Glutamatergic neuron (in vitro differentiated cells): ENCODE results near the gene ADCY4. TPM values are rescaled to one million over a fixed set of nuclear protein-coding genes. Genes with fewer than 3 reads are reported as not detected.
A peak's percentile ranks its signal among the peaks of the same experiment; 100 is the strongest.

ENCODE experiments used
- DNase-seq: peaks from one replicate; pipeline ENCODE4 v3.0.0; 2022
- H3K27ac Mint-ChIP-seq: one replicate; pipeline ENCODE4 v1.8.0; 2020; ENCODE audit warnings: mild to moderate bottlenecking, mixed read lengths, inconsistent platforms; ENCODE audit not compliant: unreplicated experiment
- H3K27me3 Mint-ChIP-seq: one replicate; pipeline ENCODE4 v1.8.0; 2020; ENCODE audit warnings: mild to moderate bottlenecking, moderate library complexity, mixed read lengths, inconsistent platforms; ENCODE audit not compliant: unreplicated experiment
- H3K36me3 Mint-ChIP-seq: one replicate; pipeline ENCODE4 v1.8.0; 2020; ENCODE audit warnings: mild to moderate bottlenecking, mixed read lengths, inconsistent platforms; ENCODE audit not compliant: unreplicated experiment
- H3K4me1 Mint-ChIP-seq: one replicate; pipeline ENCODE4 v1.8.0; 2020; ENCODE audit warnings: mild to moderate bottlenecking, low read depth, mixed read lengths, inconsistent platforms; ENCODE audit not compliant: unreplicated experiment
- H3K4me3 Mint-ChIP-seq: one replicate; pipeline ENCODE4 v1.8.0; 2020; ENCODE audit warnings: mild to moderate bottlenecking, mixed read lengths, inconsistent platforms; ENCODE audit not compliant: unreplicated experiment
- H3K9me3 Mint-ChIP-seq: one replicate; pipeline ENCODE4 v1.8.0; 2020; ENCODE audit warnings: mild to moderate bottlenecking, moderate library complexity, mixed read lengths, inconsistent platforms; ENCODE audit not compliant: unreplicated experiment
- CTCF ChIP-seq: fragments of 200-600 bp; sonication (generic); IDR thresholded peaks from one replicate; pipeline ENCODE4 v1.5.0; 2021; ENCODE audit not compliant: partially characterized antibody, unreplicated experiment
- total RNA-seq: library from RNA; stranded (reverse); fragmentation: NEBNext Ultra II Directional; extraction: Animal tissue kit (Norgen Biotek cat#: 25700); gene quantifications from one replicate; pipeline ENCODE4 v1.2.1, GENCODE V29; 2021; ENCODE audit not compliant: unreplicated experiment

The ADCY4 gene
- total RNA-seq, 1 donor from 2014 or later, result not detected

- Mint-ChIP-seq H3K36me3 (no peaks in the 10 kb centered on the region), H3K4me3 (no peak overlapping the region), H3K9me3 (peaks cover 8% of the 10 kb centered on the region), H3K27me3 (peaks cover 4% of the 10 kb centered on the region), H3K27ac (no peak overlapping the region), H3K4me1 (peaks cover 7% of the 10 kb centered on the region)
- DNase-seq, result peak; percentile 24
- TF ChIP-seq CTCF, result no peak
These were observed 35.2 kb upstream of the ADCY4 start for GRCh38 chr14:24369907-24370687.

DNA sequence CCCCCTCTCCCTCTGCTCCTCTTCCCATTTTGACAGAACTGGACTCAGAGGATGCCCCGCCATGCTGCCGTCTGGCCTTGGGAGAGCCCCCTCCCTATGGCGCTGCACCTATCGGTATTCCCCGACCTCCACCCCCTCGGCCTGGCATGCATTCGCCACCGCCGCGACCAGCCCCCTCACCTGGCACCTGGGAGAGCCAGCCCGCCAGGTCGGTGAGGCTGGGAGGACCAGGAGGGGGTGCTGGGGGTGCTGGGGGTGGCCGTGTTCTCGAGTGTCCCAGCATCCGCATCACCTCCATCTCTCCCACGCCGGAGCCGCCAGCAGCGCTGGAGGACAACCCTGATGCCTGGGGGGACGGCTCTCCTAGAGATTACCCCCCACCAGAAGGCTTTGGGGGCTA is 34.6 kb upstream of the ADCY4 start:
- TF ChIP-seq CTCF, result no peak
- peaks cover 4% of the 10 kb centered on the region for H3K27me3 Mint-ChIP-seq
- no peak for DNase-seq
- peaks cover 8% of the 10 kb centered on the region for H3K9me3 Mint-ChIP-seq
- H3K4me1 Mint-ChIP-seq, result peaks cover 7% of the 10 kb centered on the region
- no peaks in the 10 kb centered on the region for H3K36me3 Mint-ChIP-seq
- peak overlapping the region; percentile 83 for H3K4me3 Mint-ChIP-seq
- peak overlapping the region; percentile 89 for H3K27ac Mint-ChIP-seq

- DNase-seq, result peak; percentile 86
- no peak for TF ChIP-seq CTCF
- Mint-ChIP-seq H3K4me1 (peaks cover 7% of the 10 kb centered on the region), H3K4me3 (peak overlapping the region; percentile 95), H3K27me3 (peaks cover 4% of the 10 kb centered on the region), H3K9me3 (peaks cover 8% of the 10 kb centered on the region), H3K36me3 (no peaks in the 10 kb centered on the region), H3K27ac (peak overlapping the region; percentile 89)
These were observed 33.8 kb upstream of the ADCY4 start for GRCh38 chr14:24368562-24369252.

- peaks cover 6% of the 10 kb centered on the region for H3K27me3 Mint-ChIP-seq
- DNase-seq, result peak; percentile 33
- H3K4me3 Mint-ChIP-seq, result peak overlapping the region; percentile 95
- H3K4me1 Mint-ChIP-seq, result peaks cover 7% of the 10 kb centered on the region
- TF ChIP-seq CTCF, result no peak
- peaks cover 8% of the 10 kb centered on the region for H3K9me3 Mint-ChIP-seq
- H3K27ac Mint-ChIP-seq, result peak overlapping the region; percentile 94
- H3K36me3 Mint-ChIP-seq, result no peaks in the 10 kb centered on the region
These were observed 33.3 kb upstream of the ADCY4 start for GRCh38 chr14:24368212-24368561.

GRCh38 chr14:24367514-24368211 is 32.8 kb upstream of the ADCY4 start, which contains the start of gene NFATC4:
Gene NFATC4, plus strand, starts transcription at chr14:24368184. Its CDS starts 157 bp downstream, at chr14:24368341.
- TF ChIP-seq CTCF, result no peak
- peak within 1 kb of the TSS; percentile 95 for H3K4me3 Mint-ChIP-seq
- peaks cover 7% of the 10 kb centered on the region for H3K4me1 Mint-ChIP-seq
- H3K27ac Mint-ChIP-seq, result peak within 1 kb of the TSS; percentile 94
- peak; percentile 69 for DNase-seq
- H3K27me3 Mint-ChIP-seq, result peaks cover 6% of the 10 kb centered on the region
- H3K9me3 Mint-ChIP-seq, result peaks cover 8% of the 10 kb centered on the region
- H3K36me3 Mint-ChIP-seq, result no peaks in the 10 kb centered on the region
